ENCODE data around the gene ELAC1. TPM values are rescaled to one million over a fixed set of nuclear protein-coding genes. Genes with fewer than 3 reads are reported as not detected.

The ELAC1 gene
- polyA plus RNA-seq, 1 donor (not counting 4 experiments of a cell fraction or from before 2014, with no cell fraction given) = 8.3 TPM

GRCh38 chr18:50973367-50974126, 5.7 kb downstream of the ELAC1 start:
- Histone ChIP-seq H3K27ac (ENCODE audit: control insufficient read depth, insufficient read depth, low read length) (no peak overlapping the region), H3K27me3 (ENCODE audit: control insufficient read depth, extremely low read depth, insufficient read depth, low read length) (no peaks in the 10 kb centered on the region)
- peak; percentile 79 for FAIRE-seq

GRCh38 chr18:50977037-50977760, 9.4 kb downstream of the ELAC1 start:
- Histone ChIP-seq H2AFZ (ENCODE audit: control insufficient read depth, low read length) (no peak overlapping the region), H3K9me1 (ENCODE audit: control insufficient read depth, extremely low read depth, insufficient read depth, low read length) (no peaks in the 10 kb centered on the region), H3K9ac (ENCODE audit: control insufficient read depth, extremely low read depth, insufficient read depth, low read length) (no peak overlapping the region), H3K9me3 (ENCODE audit: control insufficient read depth, low read depth, low read length) (peaks cover 3% of the 10 kb centered on the region), H3K4me2 (ENCODE audit: control insufficient read depth, extremely low read depth, insufficient read depth, low read depth, low read length) (no peak overlapping the region), H3K79me2 (ENCODE audit: control insufficient read depth, insufficient read depth, low read length) (no peaks in the 10 kb centered on the region), H3K27ac (ENCODE audit: control insufficient read depth, insufficient read depth, low read length) (no peak overlapping the region), H3K27me3 (ENCODE audit: control insufficient read depth, extremely low read depth, insufficient read depth, low read length) (no peaks in the 10 kb centered on the region), H3K36me3 (ENCODE audit: control insufficient read depth in 2 of 2, extremely low read depth in 1 of 2, insufficient read depth in 2 of 2, low read length in 2 of 2) (peaks cover 6 to 12% of the 10 kb centered on the region in 2 experiments), H3K4me1 (ENCODE audit: control insufficient read depth, extremely low read depth, insufficient read depth, low read length) (peaks cover 8% of the 10 kb centered on the region), H3K4me3 (ENCODE audit: control insufficient read depth in 2 of 3, extremely low read depth in 1 of 3, insufficient read depth in 2 of 3, low read depth in 1 of 3, low read length in 3 of 3) (no peak overlapping the region), H4K20me1 (ENCODE audit: control insufficient read depth, extremely low read depth, insufficient read depth, low read length) (no peaks in the 10 kb centered on the region)
- DNase-seq (ENCODE audit: low read depth, low spot score) (no peak), FAIRE-seq (no peak)
- TF ChIP-seq EZH2 (IDR thresholded peaks at IDR 0.05; ENCODE audit: low read length) (no peak), CTCF (optimal IDR thresholded peaks at IDR 0.05 in 1 of 3, IDR thresholded peaks at IDR 0.05 in 1 of 3, conservative IDR thresholded peaks at IDR 0.05 in 1 of 3; ENCODE audit: extremely low read depth in 1 of 3, insufficient read depth in 2 of 3, low read length in 3 of 3) (no peak)
- dilution Hi-C loops (cut with MboI; ENCODE audit: extremely low pct_ligation_motif_present, low sequenced_read_pairs) = no loop called here

More at GRCh38 chr18:50973367-50974126, 5.7 kb downstream of the ELAC1 start:
- H2AFZ ChIP-seq (ENCODE audit: control insufficient read depth, low read length) = no peak overlapping the region
- TF ChIP-seq CTCF (optimal IDR thresholded peaks at IDR 0.05 in 1 of 3, IDR thresholded peaks at IDR 0.05 in 1 of 3, conservative IDR thresholded peaks at IDR 0.05 in 1 of 3; ENCODE audit: extremely low read depth in 1 of 3, insufficient read depth in 2 of 3, low read length in 3 of 3) (no peak), EZH2 (IDR thresholded peaks at IDR 0.05; ENCODE audit: low read length) (no peak)
- peaks cover 21% of the 10 kb centered on the region for H3K4me1 ChIP-seq (ENCODE audit: control insufficient read depth, extremely low read depth, insufficient read depth, low read length)
- H3K9me1 ChIP-seq (ENCODE audit: control insufficient read depth, extremely low read depth, insufficient read depth, low read length) = no peaks in the 10 kb centered on the region
- H4K20me1 ChIP-seq (ENCODE audit: control insufficient read depth, extremely low read depth, insufficient read depth, low read length) = no peaks in the 10 kb centered on the region
- dilution Hi-C loops (cut with MboI; ENCODE audit: extremely low pct_ligation_motif_present, low sequenced_read_pairs) = no loop called here
- H3K36me3 ChIP-seq (ENCODE audit: control insufficient read depth in 2 of 2, extremely low read depth in 1 of 2, insufficient read depth in 2 of 2, low read length in 2 of 2) = peaks cover 6 to 12% of the 10 kb centered on the region in 2 experiments
- peaks cover 8% of the 10 kb centered on the region for H3K79me2 ChIP-seq (ENCODE audit: control insufficient read depth, insufficient read depth, low read length)
- no peak overlapping the region for H3K9ac ChIP-seq (ENCODE audit: control insufficient read depth, extremely low read depth, insufficient read depth, low read length)
- H3K9me3 ChIP-seq (ENCODE audit: control insufficient read depth, low read depth, low read length) = peaks cover 3% of the 10 kb centered on the region
- no peak overlapping the region for H3K4me2 ChIP-seq (ENCODE audit: control insufficient read depth, extremely low read depth, insufficient read depth, low read depth, low read length)
- peak; percentile 15 for DNase-seq (ENCODE audit: low read depth, low spot score)
- no peak overlapping the region for H3K4me3 ChIP-seq (ENCODE audit: control insufficient read depth in 2 of 3, extremely low read depth in 1 of 3, insufficient read depth in 2 of 3, low read depth in 1 of 3, low read length in 3 of 3)
